ENCODE results near the gene SLC18B1. TPM values are rescaled to one million over a fixed set of nuclear protein-coding genes. Genes with fewer than 3 reads are reported as not detected.

SLC18B1 gene
- total and polyA plus RNA-seq, 2 of the 13 experiments (the other 11 are each of a cell fraction or from before 2014, with no cell fraction given) = 11.4 to 13.8 TPM

DNA sequence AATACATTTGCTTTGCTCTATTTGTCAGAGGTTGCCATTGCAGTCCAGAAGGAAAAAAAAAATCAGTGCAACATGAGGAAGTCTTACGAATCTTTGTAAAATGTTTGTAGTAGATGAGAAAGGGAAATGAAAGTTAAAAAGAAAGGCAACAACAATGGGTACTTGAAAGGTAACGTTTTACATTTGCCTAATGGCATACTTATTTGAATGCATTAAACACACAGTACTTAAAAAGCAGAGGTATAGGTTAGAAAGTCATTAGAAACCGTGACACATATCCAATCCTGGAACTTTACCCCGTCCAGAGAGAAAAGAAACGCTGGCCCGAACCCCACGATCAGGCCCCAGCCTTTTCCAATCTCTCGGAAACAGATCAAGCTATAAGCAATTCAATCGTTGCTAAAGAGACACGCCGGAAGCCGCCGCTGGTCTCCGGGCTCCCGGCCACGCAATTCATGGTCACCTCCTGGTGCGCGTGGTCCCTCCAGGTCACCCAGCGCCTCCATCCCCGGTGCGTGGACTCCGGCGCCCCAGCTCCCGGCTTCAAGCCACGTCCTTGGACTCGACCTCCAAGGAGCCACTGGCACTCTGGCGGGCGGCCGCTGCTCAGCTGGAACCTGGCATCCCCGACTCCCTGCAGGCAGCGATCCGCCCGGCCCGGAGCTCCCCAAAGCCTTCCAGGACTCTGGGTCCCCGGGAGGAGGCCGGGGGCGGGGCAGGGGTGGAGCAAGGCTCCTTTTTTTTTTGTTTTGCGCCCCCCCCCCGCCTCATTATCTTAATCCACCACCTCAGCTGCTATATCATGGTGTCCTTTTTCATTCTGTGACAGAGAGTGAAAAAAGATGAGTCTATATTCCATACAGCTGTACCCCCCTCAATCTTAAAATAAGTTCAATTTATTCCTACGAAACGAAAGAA, at the start of gene SLC18B1 (continued):
- TF ChIP-seq ZNF782 (CRISPR knock-in tag; IDR thresholded peaks at IDR 0.05; ENCODE audit: borderline replicate concordance) = peak; percentile 73; the same call in 1 of the 2 replicates
- TF ChIP-seq, protein P1, sequence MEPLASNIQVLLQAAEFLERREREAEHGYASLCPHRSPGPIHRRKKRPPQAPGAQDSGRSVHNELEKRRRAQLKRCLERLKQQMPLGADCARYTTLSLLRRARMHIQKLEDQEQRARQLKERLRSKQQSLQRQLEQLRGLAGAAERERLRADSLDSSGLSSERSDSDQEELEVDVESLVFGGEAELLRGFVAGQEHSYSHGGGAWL (CRISPR knock-in tag; IDR thresholded peaks at IDR 0.05) = peak; percentile 62; the same call in 1 of the 2 replicates
- TF ChIP-seq, protein P2, sequence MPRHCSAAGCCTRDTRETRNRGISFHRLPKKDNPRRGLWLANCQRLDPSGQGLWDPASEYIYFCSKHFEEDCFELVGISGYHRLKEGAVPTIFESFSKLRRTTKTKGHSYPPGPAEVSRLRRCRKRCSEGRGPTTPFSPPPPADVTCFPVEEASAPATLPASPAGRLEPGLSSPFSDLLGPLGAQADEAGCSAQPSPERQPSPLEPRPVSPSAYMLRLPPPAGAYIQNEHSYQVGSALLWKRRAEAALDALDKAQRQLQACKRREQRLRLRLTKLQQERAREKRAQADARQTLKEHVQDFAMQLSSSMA (CRISPR knock-in tag; IDR thresholded peaks at IDR 0.05) = no peak
- TF ChIP-seq ZFY (CRISPR knock-in tag; IDR thresholded peaks at IDR 0.05) = peak; percentile 64
- TF ChIP-seq, protein P3, sequence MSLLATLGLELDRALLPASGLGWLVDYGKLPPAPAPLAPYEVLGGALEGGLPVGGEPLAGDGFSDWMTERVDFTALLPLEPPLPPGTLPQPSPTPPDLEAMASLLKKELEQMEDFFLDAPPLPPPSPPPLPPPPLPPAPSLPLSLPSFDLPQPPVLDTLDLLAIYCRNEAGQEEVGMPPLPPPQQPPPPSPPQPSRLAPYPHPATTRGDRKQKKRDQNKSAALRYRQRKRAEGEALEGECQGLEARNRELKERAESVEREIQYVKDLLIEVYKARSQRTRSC (CRISPR knock-in tag; IDR thresholded peaks at IDR 0.05; ENCODE audit: low read depth) = no peak
- peak; percentile 67 for TF ChIP-seq ASH2L (IDR thresholded peaks at IDR 0.05; ENCODE audit: insufficient read length, low read depth, low read length)
- TF ChIP-seq, protein P4, sequence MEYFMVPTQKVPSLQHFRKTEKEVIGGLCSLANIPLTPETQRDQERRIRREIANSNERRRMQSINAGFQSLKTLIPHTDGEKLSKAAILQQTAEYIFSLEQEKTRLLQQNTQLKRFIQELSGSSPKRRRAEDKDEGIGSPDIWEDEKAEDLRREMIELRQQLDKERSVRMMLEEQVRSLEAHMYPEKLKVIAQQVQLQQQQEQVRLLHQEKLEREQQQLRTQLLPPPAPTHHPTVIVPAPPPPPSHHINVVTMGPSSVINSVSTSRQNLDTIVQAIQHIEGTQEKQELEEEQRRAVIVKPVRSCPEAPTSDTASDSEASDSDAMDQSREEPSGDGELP (IDR thresholded peaks at IDR 0.05; ENCODE audit: borderline replicate concordance, low read depth) = peak; percentile 50; the same call in 1 of the 2 replicates
- 0 out of 2 replicates have a peak, but pooled peaks have one; percentile 7 for TF ChIP-seq RFXANK (CRISPR knock-in tag; IDR thresholded peaks at IDR 0.05)
- peak; percentile 72; the same call in 1 of the 2 replicates for TF ChIP-seq YEATS4 (CRISPR knock-in tag; IDR thresholded peaks at IDR 0.05; ENCODE audit: borderline replicate concordance)
- TF ChIP-seq SRY (CRISPR knock-in tag; IDR thresholded peaks at IDR 0.05) = peak; percentile 47; the same call in 1 of the 2 replicates
- TF ChIP-seq ADNP (CRISPR knock-in tag; IDR thresholded peaks at IDR 0.05) = no peak
- TF ChIP-seq HES4 (CRISPR knock-in tag; IDR thresholded peaks at IDR 0.05; ENCODE audit: borderline replicate concordance) = no peak
- TF ChIP-seq, protein P5, sequence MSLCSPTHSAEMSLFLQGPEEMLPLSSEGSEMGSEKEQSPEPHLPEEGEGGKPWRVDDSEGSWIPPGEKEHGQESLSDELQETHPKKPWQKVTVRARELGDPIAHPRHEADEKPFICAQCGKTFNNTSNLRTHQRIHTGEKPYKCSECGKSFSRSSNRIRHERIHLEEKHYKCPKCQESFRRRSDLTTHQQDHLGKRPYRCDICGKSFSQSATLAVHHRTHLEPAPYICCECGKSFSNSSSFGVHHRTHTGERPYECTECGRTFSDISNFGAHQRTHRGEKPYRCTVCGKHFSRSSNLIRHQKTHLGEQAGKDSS (CRISPR knock-in tag; IDR thresholded peaks at IDR 0.05; ENCODE audit: borderline replicate concordance, low read depth) = 0 out of 2 replicates have a peak, but pooled peaks have one; percentile 38
- peak; percentile 51; the same call in 1 of the 2 replicates for TF ChIP-seq KDM4B (CRISPR knock-in tag; IDR thresholded peaks at IDR 0.05)
- TF ChIP-seq, protein P6, sequence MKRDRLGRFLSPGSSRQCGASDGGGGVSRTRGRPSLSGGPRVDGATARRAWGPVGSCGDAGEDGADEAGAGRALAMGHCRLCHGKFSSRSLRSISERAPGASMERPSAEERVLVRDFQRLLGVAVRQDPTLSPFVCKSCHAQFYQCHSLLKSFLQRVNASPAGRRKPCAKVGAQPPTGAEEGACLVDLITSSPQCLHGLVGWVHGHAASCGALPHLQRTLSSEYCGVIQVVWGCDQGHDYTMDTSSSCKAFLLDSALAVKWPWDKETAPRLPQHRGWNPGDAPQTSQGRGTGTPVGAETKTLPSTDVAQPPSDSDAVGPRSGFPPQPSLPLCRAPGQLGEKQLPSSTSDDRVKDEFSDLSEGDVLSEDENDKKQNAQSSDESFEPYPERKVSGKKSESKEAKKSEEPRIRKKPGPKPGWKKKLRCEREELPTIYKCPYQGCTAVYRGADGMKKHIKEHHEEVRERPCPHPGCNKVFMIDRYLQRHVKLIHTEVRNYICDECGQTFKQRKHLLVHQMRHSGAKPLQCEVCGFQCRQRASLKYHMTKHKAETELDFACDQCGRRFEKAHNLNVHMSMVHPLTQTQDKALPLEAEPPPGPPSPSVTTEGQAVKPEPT (CRISPR knock-in tag; IDR thresholded peaks at IDR 0.05; ENCODE audit: low read depth) = peak; percentile 52; the same call in 1 of the 2 replicates
- no peak for TF ChIP-seq HOXA9 (CRISPR knock-in tag; IDR thresholded peaks at IDR 0.05; ENCODE audit: borderline replicate concordance)
- no peak for TF ChIP-seq HNF4G (IDR thresholded peaks at IDR 0.05; ENCODE audit: borderline replicate concordance, low read depth, low read length)
- no peak for TF ChIP-seq HNF4G (CRISPR knock-in tag; IDR thresholded peaks at IDR 0.05; ENCODE audit: borderline replicate concordance, low read depth)
- TF ChIP-seq, protein P7, sequence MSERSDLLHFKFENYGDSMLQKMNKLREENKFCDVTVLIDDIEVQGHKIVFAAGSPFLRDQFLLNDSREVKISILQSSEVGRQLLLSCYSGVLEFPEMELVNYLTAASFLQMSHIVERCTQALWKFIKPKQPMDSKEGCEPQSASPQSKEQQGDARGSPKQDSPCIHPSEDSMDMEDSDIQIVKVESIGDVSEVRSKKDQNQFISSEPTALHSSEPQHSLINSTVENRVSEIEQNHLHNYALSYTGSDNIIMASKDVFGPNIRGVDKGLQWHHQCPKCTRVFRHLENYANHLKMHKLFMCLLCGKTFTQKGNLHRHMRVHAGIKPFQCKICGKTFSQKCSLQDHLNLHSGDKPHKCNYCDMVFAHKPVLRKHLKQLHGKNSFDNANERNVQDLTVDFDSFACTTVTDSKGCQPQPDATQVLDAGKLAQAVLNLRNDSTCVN (CRISPR knock-in tag; IDR thresholded peaks at IDR 0.05; ENCODE audit: borderline replicate concordance) = 0 out of 2 replicates have a peak, but pooled peaks have one; percentile 56
- TF ChIP-seq TGIF2 (CRISPR knock-in tag; IDR thresholded peaks at IDR 0.05) = peak; percentile 71; the same call in 1 of the 2 replicates
- 0 out of 2 replicates have a peak, but pooled peaks have one; percentile 11 for TF ChIP-seq HMG20A (CRISPR knock-in tag; IDR thresholded peaks at IDR 0.05; ENCODE audit: borderline replicate concordance)

Measured in HepG2 (cell line).